ENCODE measurements around the gene SRSF9.

- TF ChIP-seq CTCF (conservative IDR thresholded peaks at IDR 0.05; ENCODE audit: low read depth, low read length): no peak
- TF ChIP-seq POLR2A (IDR thresholded peaks at IDR 0.05; ENCODE audit: low read depth, low read length): no peak
- TF ChIP-seq SMC3 (IDR thresholded peaks at IDR 0.05; ENCODE audit: low read depth, low read length): no peak
- no peak for TF ChIP-seq NFE2L2 (IDR thresholded peaks at IDR 0.05; ENCODE audit: low read depth, low read length)
- no peak for TF ChIP-seq RCOR1 (IDR thresholded peaks at IDR 0.05; ENCODE audit: insufficient replicate concordance, low read length)
Measured at GRCh38 chr12:120412421-120412820, 57.1 kb downstream of the SRSF9 start.
